ENCODE data around the gene ARHGAP8. TPM values are rescaled to one million over a fixed set of nuclear protein-coding genes. Genes with fewer than 3 reads are reported as not detected.

ARHGAP8 gene
- total and polyA plus RNA-seq, 10 donors = 2.7 to 71.6 (median 19.7) TPM

- 79 to 91% (median 90%) methylated on average over 20 to 43 of the region's 43 CpGs for WGBS, 5 donors
- no peak for TF ChIP-seq POLR2AphosphoS5 (IDR thresholded peaks at IDR 0.05)
- no peak for TF ChIP-seq CTCF (IDR thresholded peaks at IDR 0.05 in 8 of 11, conservative IDR thresholded peaks at IDR 0.05 in 3 of 11)
- TF ChIP-seq POLR2A (IDR thresholded peaks at IDR 0.05) = no peak
- intact Hi-C loops (cut with DNase I; ENCODE audit: low total_unique reads) = no loop called here
- peaks cover 0 to 8% (median 0%) of the 10 kb centered on the region in 7 donors for H3K27me3 ChIP-seq (replicated peaks in 1 of 7)
- peak; percentile 58 for DNase-seq
- H3K4me1 ChIP-seq = peaks cover 0 to 4% (median 2%) of the 10 kb centered on the region in 6 donors
- no peak overlapping the region for H3K27ac ChIP-seq
- no peaks in the 10 kb centered on the region for H3K9me3 ChIP-seq
- peaks cover 0 to 41% (median 0%) of the 10 kb centered on the region in 6 donors for H3K36me3 ChIP-seq
- H3K4me3 ChIP-seq = no peak overlapping the region
These were observed 73.2 kb downstream of the ARHGAP8 start for GRCh38 chr22:44825310-44826150.

- H3K9me3 ChIP-seq = peaks cover 0 to 13% (median 0%) of the 10 kb centered on the region in 8 donors
- H3K4me1 ChIP-seq = no peaks in the 10 kb centered on the region
- no peak overlapping the region for H3K4me3 ChIP-seq
- H3K36me3 ChIP-seq = peaks cover 0 to 39% (median 0%) of the 10 kb centered on the region in 6 donors
- no peak overlapping the region for H3K27ac ChIP-seq
- TF ChIP-seq POLR2A (IDR thresholded peaks at IDR 0.05) = no peak
- no peak for TF ChIP-seq POLR2AphosphoS5 (IDR thresholded peaks at IDR 0.05)
- no peak for TF ChIP-seq CTCF (IDR thresholded peaks at IDR 0.05 in 8 of 11, conservative IDR thresholded peaks at IDR 0.05 in 3 of 11)
- DNase-seq = no peak
- WGBS, 5 donors = 85 to 93% (median 87%) methylated on average over 16 of the region's 16 CpGs
- H3K27me3 ChIP-seq (replicated peaks in 1 of 7) = peaks cover 0 to 6% (median 0%) of the 10 kb centered on the region in 7 donors
- intact Hi-C loops (cut with DNase I; ENCODE audit: low total_unique reads) = no loop called here
These were observed 75.4 kb downstream of the ARHGAP8 start for GRCh38 chr22:44827666-44828190.

- H3K36me3 ChIP-seq = peaks cover 0 to 35% (median 0%) of the 10 kb centered on the region in 6 donors
- WGBS, 5 donors = 50 to 59% (median 52%) methylated on average over 8 of the region's 8 CpGs
- intact Hi-C loops (cut with DNase I; ENCODE audit: low total_unique reads) = no loop called here
These were observed 75.8 kb downstream of the ARHGAP8 start for GRCh38 chr22:44828193-44828592.

More at GRCh38 chr22:44828193-44828592, 75.8 kb downstream of the ARHGAP8 start:
- H3K27me3 ChIP-seq (replicated peaks in 1 of 7) = peaks cover 0 to 6% (median 0%) of the 10 kb centered on the region in 7 donors
- TF ChIP-seq CTCF (IDR thresholded peaks at IDR 0.05 in 8 of 11, conservative IDR thresholded peaks at IDR 0.05 in 3 of 11) (peak in 4 of 11 experiments; percentile 20 to 47 (median 30)), POLR2A (IDR thresholded peaks at IDR 0.05) (no peak), POLR2AphosphoS5 (IDR thresholded peaks at IDR 0.05) (no peak)
- no peak overlapping the region for H3K27ac ChIP-seq
- no peak overlapping the region for H3K4me3 ChIP-seq
- H3K4me1 ChIP-seq = no peaks in the 10 kb centered on the region
- peaks cover 0 to 18% (median 0%) of the 10 kb centered on the region in 8 donors for H3K9me3 ChIP-seq
- DNase-seq = no peak
